ENCODE results near the gene VPS37C. TPM values are rescaled to one million over a fixed set of nuclear protein-coding genes. Genes with fewer than 3 reads are reported as not detected.

Gene VPS37C
- total and polyA plus RNA-seq, 3 experiments from 2014 or later, result 1.3 to 10.3 (median 8.4) TPM

DNA sequence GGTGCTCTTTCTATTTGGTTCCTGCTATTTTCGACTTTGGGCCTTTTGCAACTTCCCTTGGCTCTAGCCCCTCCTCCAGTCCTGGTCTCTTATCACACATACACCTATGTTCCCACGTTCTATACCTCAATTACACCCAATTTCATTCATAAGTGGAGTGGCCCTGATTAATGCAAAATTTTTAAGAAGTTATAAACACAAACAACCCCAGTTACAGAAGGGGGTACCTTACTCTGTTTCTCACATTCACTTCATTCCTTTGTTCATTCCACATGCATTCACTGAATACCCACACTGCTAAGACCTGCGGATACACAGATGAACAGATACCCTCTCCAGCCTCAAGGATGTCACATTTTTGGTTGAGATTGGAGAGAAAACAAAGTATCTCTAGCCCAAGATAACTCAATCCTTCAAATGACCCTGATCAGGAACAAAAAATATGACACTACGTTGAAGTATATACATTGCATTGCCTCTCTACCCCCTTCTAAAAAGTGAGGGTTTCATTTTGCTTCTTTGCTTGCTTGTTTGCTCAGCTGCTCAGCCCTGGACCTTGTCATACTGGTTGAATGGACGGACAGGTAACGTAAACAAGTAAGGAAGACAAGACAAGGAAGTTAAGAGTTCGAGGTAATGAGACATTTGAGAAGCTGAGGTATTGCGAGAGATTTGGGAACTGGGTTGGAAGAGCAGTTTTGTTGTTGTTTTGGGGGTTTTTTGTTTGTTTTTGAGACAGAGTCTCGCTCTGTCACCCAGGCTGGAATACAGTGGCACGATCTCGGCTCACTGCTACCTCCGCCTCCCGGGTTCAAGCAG lies 3.6 kb upstream of the VPS37C start:
- H3K4me1 Mint-ChIP-seq, result peaks cover 26 to 48% (median 32%) of the 10 kb centered on the region in 3 donors
- Histone ChIP-seq H3K36me3 (ENCODE audit: insufficient read depth, low read length) (no peaks in the 10 kb centered on the region), H3K27ac (ENCODE audit: low read depth, low read length) (peak overlapping the region; percentile 6), H3K4me1 (ENCODE audit: insufficient read depth, low read length) (peaks cover 24% of the 10 kb centered on the region), H3K27me3 (ENCODE audit: insufficient read depth, low read length, poor library complexity, severe bottlenecking) (no peaks in the 10 kb centered on the region), H3K9me3 (ENCODE audit: low read length) (no peaks in the 10 kb centered on the region), H3K4me3 (ENCODE audit: low read length) (no peak overlapping the region)
- no peaks in the 10 kb centered on the region for H3K9me3 Mint-ChIP-seq
- peak overlapping the region in 7 of 8 donors; percentile 52 to 91 (median 76) for H3K27ac Mint-ChIP-seq
- no peaks in the 10 kb centered on the region for H3K36me3 Mint-ChIP-seq
- ChIA-PET CTCF (no interaction called here), POLR2A (no interaction called here)
- no peak for DNase-seq
- peak overlapping the region in 1 of 7 donors; percentile 34 for H3K4me3 Mint-ChIP-seq
- peaks cover 0 to 2% of the 10 kb centered on the region in 2 donors for H3K27me3 Mint-ChIP-seq

GRCh38 chr11:61163714-61164605 lies 2.7 kb upstream of the VPS37C start:
- DNase-seq, result no peak
- no peaks in the 10 kb centered on the region for H3K36me3 Mint-ChIP-seq
- H3K4me1 Mint-ChIP-seq, result peaks cover 27 to 53% (median 33%) of the 10 kb centered on the region in 3 donors
- H3K9me3 ChIP-seq (ENCODE audit: low read length), result no peaks in the 10 kb centered on the region
- POLR2A ChIA-PET, result no interaction called here
- H3K4me1 ChIP-seq (ENCODE audit: insufficient read depth, low read length), result peaks cover 24% of the 10 kb centered on the region
- no peaks in the 10 kb centered on the region for H3K9me3 Mint-ChIP-seq
- peaks cover 0 to 2% of the 10 kb centered on the region in 2 donors for H3K27me3 Mint-ChIP-seq
- H3K27me3 ChIP-seq (ENCODE audit: insufficient read depth, low read length, poor library complexity, severe bottlenecking), result no peaks in the 10 kb centered on the region
- H3K27ac ChIP-seq (ENCODE audit: low read depth, low read length), result no peak overlapping the region
- no peak overlapping the region for H3K4me3 ChIP-seq (ENCODE audit: low read length)
- no peaks in the 10 kb centered on the region for H3K36me3 ChIP-seq (ENCODE audit: insufficient read depth, low read length)
- CTCF ChIA-PET, result no interaction called here
- H3K4me3 Mint-ChIP-seq, result peak overlapping the region in 1 of 7 donors; percentile 34
- H3K27ac Mint-ChIP-seq, result peak overlapping the region in 7 of 8 donors; percentile 12 to 91 (median 67)

- H3K4me3 ChIP-seq (ENCODE audit: low read length), result no peak overlapping the region
- Mint-ChIP-seq H3K9me3 (no peaks in the 10 kb centered on the region), H3K27me3 (peaks cover 0 to 2% of the 10 kb centered on the region in 2 donors), H3K36me3 (no peaks in the 10 kb centered on the region), H3K4me3 (peak overlapping the region in 4 of 7 donors; percentile 10 to 53 (median 46)), H3K4me1 (peaks cover 27 to 56% (median 39%) of the 10 kb centered on the region in 3 donors), H3K27ac (peak overlapping the region in 4 of 8 donors; percentile 36 to 97 (median 77))
- no peaks in the 10 kb centered on the region for H3K27me3 ChIP-seq (ENCODE audit: insufficient read depth, low read length, poor library complexity, severe bottlenecking)
- no peaks in the 10 kb centered on the region for H3K36me3 ChIP-seq (ENCODE audit: insufficient read depth, low read length)
- H3K27ac ChIP-seq (ENCODE audit: low read depth, low read length), result no peak overlapping the region
- ChIA-PET CTCF (no interaction called here), POLR2A (no interaction called here)
- no peak for DNase-seq
- peaks cover 24% of the 10 kb centered on the region for H3K4me1 ChIP-seq (ENCODE audit: insufficient read depth, low read length)
- no peaks in the 10 kb centered on the region for H3K9me3 ChIP-seq (ENCODE audit: low read length)
Measured at GRCh38 chr11:61163021-61163420, 1.8 kb upstream of the VPS37C start.

GRCh38 chr11:61162092-61162941 lies 1.1 kb upstream of the VPS37C start:
- H3K27ac ChIP-seq (ENCODE audit: low read depth, low read length), result peak overlapping the region; percentile 58
- Mint-ChIP-seq H3K4me3 (peak overlapping the region; percentile 89 to 93 (median 90)), H3K27ac (peak overlapping the region; percentile 90 to 97 (median 96)), H3K27me3 (peaks cover 0 to 2% of the 10 kb centered on the region in 2 donors), H3K36me3 (no peaks in the 10 kb centered on the region), H3K4me1 (peaks cover 27 to 57% (median 39%) of the 10 kb centered on the region in 3 donors), H3K9me3 (no peaks in the 10 kb centered on the region)
- ChIA-PET POLR2A (interaction anchor here (0.7 to 0.9 kb wide), 2 partner anchors 44 to 311 kb away, joined by 6 to 7 read pairs; no protein-coding TSS in a partner anchor), CTCF (interaction anchor here (1.1 kb wide), 1 partner anchor 331 kb away, joined by 4 read pairs; no protein-coding TSS in a partner anchor)
- DNase-seq, result peak in 1 of 5 donors; percentile 25
- H3K9me3 ChIP-seq (ENCODE audit: low read length), result no peaks in the 10 kb centered on the region
- H3K36me3 ChIP-seq (ENCODE audit: insufficient read depth, low read length), result no peaks in the 10 kb centered on the region
- H3K4me1 ChIP-seq (ENCODE audit: insufficient read depth, low read length), result peaks cover 24% of the 10 kb centered on the region
- peak overlapping the region; percentile 53 for H3K4me3 ChIP-seq (ENCODE audit: low read length)
- no peaks in the 10 kb centered on the region for H3K27me3 ChIP-seq (ENCODE audit: insufficient read depth, low read length, poor library complexity, severe bottlenecking)

DNA sequence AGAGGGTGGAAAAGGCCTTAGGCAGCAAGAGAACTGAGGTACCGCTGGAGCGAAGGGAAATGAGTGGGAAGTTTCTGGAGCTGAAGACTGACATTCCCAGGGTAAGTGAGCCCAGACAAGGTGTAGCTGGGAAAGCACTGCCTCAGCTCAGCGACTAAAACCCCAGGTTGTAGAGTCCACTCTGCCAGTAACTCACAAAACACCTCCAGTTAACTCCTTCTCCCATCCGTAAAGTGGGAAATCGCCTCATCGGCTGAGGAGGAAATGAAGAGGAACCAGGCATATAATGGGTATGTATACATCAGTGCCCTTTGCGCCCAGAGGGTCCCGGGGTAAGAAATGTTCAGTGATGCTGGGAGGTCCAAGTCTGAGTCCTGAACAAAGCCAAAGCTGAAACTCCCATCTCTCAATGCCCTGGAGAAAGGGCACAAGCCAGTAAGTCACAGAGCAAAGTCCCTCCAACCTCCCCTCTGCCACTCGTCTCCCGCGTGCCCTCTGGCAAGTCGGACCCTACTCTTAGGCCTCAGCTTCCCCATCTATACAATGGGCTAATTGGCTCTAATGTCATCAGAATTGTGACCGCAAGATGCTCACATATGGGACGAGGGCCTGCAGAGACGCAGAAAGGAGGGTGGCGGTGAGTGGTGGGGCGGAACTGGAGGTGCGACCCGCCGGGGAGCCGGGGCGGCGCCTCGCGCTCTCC lies 588 bp downstream of the VPS37C start:
- Histone ChIP-seq H3K36me3 (ENCODE audit: insufficient read depth, low read length) (no peaks in the 10 kb centered on the region), H3K9me3 (ENCODE audit: low read length) (no peaks in the 10 kb centered on the region), H3K4me1 (ENCODE audit: insufficient read depth, low read length) (peaks cover 24% of the 10 kb centered on the region), H3K4me3 (ENCODE audit: low read length) (peak overlapping the region; percentile 53), H3K27me3 (ENCODE audit: insufficient read depth, low read length, poor library complexity, severe bottlenecking) (no peaks in the 10 kb centered on the region), H3K27ac (ENCODE audit: low read depth, low read length) (peak overlapping the region; percentile 58)
- H3K9me3 Mint-ChIP-seq, result peaks cover 0 to 4% (median 2%) of the 10 kb centered on the region in 5 donors
- peaks cover 27 to 56% (median 39%) of the 10 kb centered on the region in 3 donors for H3K4me1 Mint-ChIP-seq
- H3K27ac Mint-ChIP-seq, result peak overlapping the region; percentile 62 to 98 (median 95)
- peak in 1 of 5 donors; percentile 17 for DNase-seq
- peaks cover 0 to 2% of the 10 kb centered on the region in 2 donors for H3K27me3 Mint-ChIP-seq
- H3K36me3 Mint-ChIP-seq, result peaks cover 6 to 7% (median 6%) of the 10 kb centered on the region in 3 donors
- peak overlapping the region; percentile 82 to 94 (median 86) for H3K4me3 Mint-ChIP-seq
- ChIA-PET CTCF (interaction anchor here (1.1 to 1.3 kb wide), 2 partner anchors 11 kb away, joined by 3 to 4 read pairs; no protein-coding TSS in a partner anchor), POLR2A (interaction anchor here (1.3 kb wide), 1 partner anchor 80 kb away, joined by 6 read pairs; no protein-coding TSS in a partner anchor)

DNA sequence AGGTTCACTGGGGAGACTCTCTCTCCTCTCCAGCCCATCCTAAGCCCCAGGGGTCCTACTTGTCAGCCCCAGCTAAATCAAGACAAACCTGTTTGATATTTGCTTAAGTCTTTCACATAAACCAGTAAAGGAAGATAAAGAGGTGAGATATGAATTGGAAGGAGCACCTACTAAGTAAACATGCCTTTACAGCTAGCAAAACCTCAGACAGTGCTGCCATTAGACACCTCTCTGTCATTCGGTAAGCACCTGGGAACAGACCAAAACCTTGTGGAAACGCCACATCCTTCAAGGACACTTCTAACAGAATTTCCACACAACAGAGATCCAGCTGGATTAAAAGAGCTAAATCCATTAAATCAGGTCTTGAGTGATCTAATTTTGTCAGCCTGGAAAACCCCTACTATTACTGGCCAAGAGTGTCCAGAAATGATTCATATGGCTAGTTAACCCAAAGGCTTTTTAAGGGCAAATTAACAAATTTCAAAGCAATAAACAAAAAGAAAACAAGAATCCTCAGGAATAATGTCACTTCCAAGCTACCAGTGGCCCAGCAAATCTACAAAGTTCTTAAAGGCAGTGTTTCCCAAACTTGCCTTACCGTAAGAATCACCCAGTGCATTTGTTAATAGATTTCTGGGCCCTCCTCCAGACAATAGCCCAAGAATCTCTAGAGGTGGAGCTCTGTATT lies 2.4 kb downstream of the VPS37C start:
- peaks cover 17% of the 10 kb centered on the region for H3K4me1 ChIP-seq (ENCODE audit: insufficient read depth, low read length)
- no peak overlapping the region for H3K27ac ChIP-seq (ENCODE audit: low read depth, low read length)
- peaks cover 6% of the 10 kb centered on the region for H3K9me3 ChIP-seq (ENCODE audit: low read length)
- peak overlapping the region in 4 of 7 donors; percentile 2 to 45 (median 17) for H3K4me3 Mint-ChIP-seq
- no peak for DNase-seq
- peak overlapping the region; percentile 46 to 76 (median 56) for H3K27ac Mint-ChIP-seq
- H3K4me3 ChIP-seq (ENCODE audit: low read length), result no peak overlapping the region
- H3K27me3 Mint-ChIP-seq, result peaks cover 0 to 2% of the 10 kb centered on the region in 2 donors
- H3K36me3 Mint-ChIP-seq, result peaks cover 18 to 25% (median 20%) of the 10 kb centered on the region in 3 donors
- H3K9me3 Mint-ChIP-seq, result peaks cover 4 to 19% (median 16%) of the 10 kb centered on the region in 5 donors
- ChIA-PET CTCF (interaction anchor here (0.8 to 1.3 kb wide), 2 partner anchors 13 to 328 kb away, joined by 3 to 4 read pairs; no protein-coding TSS in a partner anchor), POLR2A (no interaction called here)
- H3K27me3 ChIP-seq (ENCODE audit: insufficient read depth, low read length, poor library complexity, severe bottlenecking), result no peaks in the 10 kb centered on the region
- H3K4me1 Mint-ChIP-seq, result peaks cover 19 to 43% (median 30%) of the 10 kb centered on the region in 3 donors
- no peaks in the 10 kb centered on the region for H3K36me3 ChIP-seq (ENCODE audit: insufficient read depth, low read length)
